HG03571 (cell line): ENCODE results near the gene CRX.
"Not testable (repeated sequence)": the region's sequence is repeated elsewhere in the genome, so short reads cannot be mapped to it uniquely, and the experiment has no call there.

Source experiments
- ATAC-seq: cut with Tn5 transposase; IDR thresholded peaks from one replicate; pipeline ENCODE4 v1.9.1; 2021; ENCODE audit not compliant: unreplicated experiment

Gene CRX

GRCh38 chr19:47858646-47859285 is 37.0 kb downstream of the CRX start, which contains the start of gene TPRX2:
TPRX2 (plus strand) TSS chr19:47859235; CDS start chr19:47859247, 12 bp downstream.
- ATAC-seq, result not testable (repeated sequence)

- ATAC-seq, result not testable (repeated sequence)
Observed at GRCh38 chr19:47859838-47860237, 38.1 kb downstream of the CRX start.

GRCh38 chr19:47860602-47861297 is 39.0 kb downstream of the CRX start:
- no peak for ATAC-seq

- ATAC-seq, result no peak
Observed at GRCh38 chr19:47861630-47862029, 39.9 kb downstream of the CRX start.

GRCh38 chr19:47863514-47863936 is 41.8 kb downstream of the CRX start:
- no peak for ATAC-seq

GRCh38 chr19:47865166-47865565 is 43.4 kb downstream of the CRX start:
- no peak for ATAC-seq

- ATAC-seq, result no peak
Observed at GRCh38 chr19:47878906-47879305, 57.2 kb downstream of the CRX start.

- ATAC-seq, result not testable (repeated sequence)
Observed at GRCh38 chr19:47879385-47879784, 57.6 kb downstream of the CRX start.

- no peak for ATAC-seq
Observed at GRCh38 chr19:47881757-47882156, 60.0 kb downstream of the CRX start.

- ATAC-seq, result no peak
Observed at GRCh38 chr19:47882890-47883289, 61.2 kb downstream of the CRX start.

GRCh38 chr19:47885067-47885463 is 63.3 kb downstream of the CRX start:
- ATAC-seq, result no peak

- ATAC-seq, result no peak
Observed at GRCh38 chr19:47886010-47886559, 64.3 kb downstream of the CRX start, which contains the start of gene SULT2A1. SULT2A1 (minus strand) TSS chr19:47886315; CDS start chr19:47886257, 58 bp downstream.

- ATAC-seq, result no peak
Observed at GRCh38 chr19:47890865-47891621, 69.3 kb downstream of the CRX start.

GRCh38 chr19:47891622-47891922 is 69.8 kb downstream of the CRX start:
- no peak for ATAC-seq

- ATAC-seq, result no peak
Observed at GRCh38 chr19:47891923-47892666, 70.4 kb downstream of the CRX start.
